BE2C (cell line): ENCODE data around the gene PYDC1.

Source experiments
- DNase-seq: peaks from one replicate; pipeline ENCODE4 v3.0.0-alpha.2; 2020
- H3K27me3 ChIP-seq: fragments of 250-450 bp; sonication (Bioruptor Pico); 2 replicates; pipeline ENCODE4 v1.5.1; 2020; ENCODE audit warnings: mild to moderate bottlenecking
- H3K36me3 ChIP-seq: fragments of 250-450 bp; sonication (Bioruptor Pico); 2 replicates; pipeline ENCODE4 v1.5.1; 2020; ENCODE audit warnings: mild to moderate bottlenecking
- H3K4me1 ChIP-seq: fragments of 250-450 bp; sonication (Bioruptor Pico); 2 replicates; pipeline ENCODE4 v1.5.1; 2020
- H3K4me3 ChIP-seq: 2 replicates; pipeline ENCODE4 v1.5.1; 2011; ENCODE audit warnings: low read depth, low read length
- H3K9me3 ChIP-seq: fragments of 250-450 bp; sonication (Bioruptor Pico); 2 replicates; pipeline ENCODE4 v1.5.1; 2020
- TF ChIP-seq, protein P1 (sequence below): IDR thresholded peaks from 2 replicates; pipeline ENCODE4 v1.5.1; 2012; ENCODE audit warnings: mild to moderate bottlenecking, low read depth, low read length

Gene PYDC1

DNA sequence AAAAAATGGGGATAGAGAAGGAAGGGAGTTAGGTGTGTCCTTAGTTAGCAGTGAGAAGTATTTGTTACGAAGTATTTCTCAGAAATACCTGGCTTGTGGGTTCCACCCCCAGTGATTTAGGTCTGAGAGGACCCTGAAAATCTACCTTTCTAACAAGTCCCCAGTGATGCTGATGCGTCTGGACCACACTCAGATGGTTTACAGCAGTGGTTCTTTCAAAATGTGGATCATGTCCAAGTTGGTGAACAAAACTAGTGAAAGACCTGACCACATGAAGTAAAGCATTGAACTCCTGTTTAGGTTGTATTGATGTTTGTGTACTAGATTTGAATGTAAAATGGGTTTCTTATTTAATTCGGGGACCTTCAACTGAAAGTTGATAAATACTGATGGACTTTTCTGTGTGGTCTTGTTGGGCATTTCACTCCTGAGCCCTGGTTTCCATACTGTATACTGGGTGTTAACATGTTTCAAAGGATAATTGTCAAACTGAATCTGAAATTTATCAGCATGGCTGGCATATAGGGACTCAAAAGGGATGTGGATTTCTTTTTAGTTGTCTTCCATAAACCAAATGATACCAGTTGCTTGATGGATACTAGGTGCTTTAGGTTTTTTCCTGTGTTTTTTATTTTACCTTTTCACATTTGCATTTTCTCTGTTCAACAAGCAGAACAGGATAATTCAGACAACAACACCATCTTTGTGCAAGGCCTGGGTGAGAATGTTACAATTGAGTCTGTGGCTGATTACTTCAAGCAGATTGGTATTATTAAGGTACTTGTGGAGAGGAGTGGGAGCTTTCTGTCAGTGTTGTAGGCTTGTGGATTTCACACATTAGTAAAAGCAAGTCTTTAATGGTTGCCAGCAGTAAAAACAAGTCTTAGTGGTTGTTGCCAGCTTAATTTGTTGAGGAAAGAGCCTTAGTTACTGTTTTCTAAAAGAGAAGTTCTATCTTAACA is 28.2 kb downstream of the PYDC1 start:
- TF ChIP-seq, protein P1, sequence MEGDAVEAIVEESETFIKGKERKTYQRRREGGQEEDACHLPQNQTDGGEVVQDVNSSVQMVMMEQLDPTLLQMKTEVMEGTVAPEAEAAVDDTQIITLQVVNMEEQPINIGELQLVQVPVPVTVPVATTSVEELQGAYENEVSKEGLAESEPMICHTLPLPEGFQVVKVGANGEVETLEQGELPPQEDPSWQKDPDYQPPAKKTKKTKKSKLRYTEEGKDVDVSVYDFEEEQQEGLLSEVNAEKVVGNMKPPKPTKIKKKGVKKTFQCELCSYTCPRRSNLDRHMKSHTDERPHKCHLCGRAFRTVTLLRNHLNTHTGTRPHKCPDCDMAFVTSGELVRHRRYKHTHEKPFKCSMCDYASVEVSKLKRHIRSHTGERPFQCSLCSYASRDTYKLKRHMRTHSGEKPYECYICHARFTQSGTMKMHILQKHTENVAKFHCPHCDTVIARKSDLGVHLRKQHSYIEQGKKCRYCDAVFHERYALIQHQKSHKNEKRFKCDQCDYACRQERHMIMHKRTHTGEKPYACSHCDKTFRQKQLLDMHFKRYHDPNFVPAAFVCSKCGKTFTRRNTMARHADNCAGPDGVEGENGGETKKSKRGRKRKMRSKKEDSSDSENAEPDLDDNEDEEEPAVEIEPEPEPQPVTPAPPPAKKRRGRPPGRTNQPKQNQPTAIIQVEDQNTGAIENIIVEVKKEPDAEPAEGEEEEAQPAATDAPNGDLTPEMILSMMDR = no peak
- H3K4me3 ChIP-seq = no peak overlapping the region
- H3K4me1 ChIP-seq = no peaks in the 10 kb centered on the region
- H3K36me3 ChIP-seq = peaks cover 99% of the 10 kb centered on the region
- DNase-seq = no peak
- H3K27me3 ChIP-seq = no peaks in the 10 kb centered on the region
- no peaks in the 10 kb centered on the region for H3K9me3 ChIP-seq

DNA sequence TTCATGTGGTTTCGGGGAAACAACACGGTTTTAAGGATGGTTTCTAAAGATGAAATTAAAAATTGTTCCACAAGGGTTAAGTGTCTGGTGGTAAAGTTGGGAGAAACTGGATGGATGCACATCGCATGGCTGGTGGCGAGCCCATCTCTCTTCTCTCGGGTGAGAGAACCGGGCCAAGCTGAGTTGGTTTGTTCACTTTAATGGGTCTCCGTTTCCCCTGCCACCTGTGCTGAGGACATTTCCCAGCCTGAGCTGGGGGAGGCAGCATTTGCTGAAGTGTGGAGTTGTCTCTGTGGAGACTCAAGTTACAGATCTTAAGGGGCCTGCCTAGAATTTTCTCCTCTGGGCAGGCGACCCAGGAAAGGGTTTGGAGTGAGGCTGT is 29.1 kb downstream of the PYDC1 start:
- Histone ChIP-seq H3K9me3 (no peaks in the 10 kb centered on the region), H3K4me1 (no peaks in the 10 kb centered on the region; the same call in 1 of the 2 replicates), H3K36me3 (peaks cover 99% of the 10 kb centered on the region), H3K4me3 (no peak overlapping the region), H3K27me3 (no peaks in the 10 kb centered on the region)
- no peak for DNase-seq
- TF ChIP-seq, protein P1 = no peak

DNA sequence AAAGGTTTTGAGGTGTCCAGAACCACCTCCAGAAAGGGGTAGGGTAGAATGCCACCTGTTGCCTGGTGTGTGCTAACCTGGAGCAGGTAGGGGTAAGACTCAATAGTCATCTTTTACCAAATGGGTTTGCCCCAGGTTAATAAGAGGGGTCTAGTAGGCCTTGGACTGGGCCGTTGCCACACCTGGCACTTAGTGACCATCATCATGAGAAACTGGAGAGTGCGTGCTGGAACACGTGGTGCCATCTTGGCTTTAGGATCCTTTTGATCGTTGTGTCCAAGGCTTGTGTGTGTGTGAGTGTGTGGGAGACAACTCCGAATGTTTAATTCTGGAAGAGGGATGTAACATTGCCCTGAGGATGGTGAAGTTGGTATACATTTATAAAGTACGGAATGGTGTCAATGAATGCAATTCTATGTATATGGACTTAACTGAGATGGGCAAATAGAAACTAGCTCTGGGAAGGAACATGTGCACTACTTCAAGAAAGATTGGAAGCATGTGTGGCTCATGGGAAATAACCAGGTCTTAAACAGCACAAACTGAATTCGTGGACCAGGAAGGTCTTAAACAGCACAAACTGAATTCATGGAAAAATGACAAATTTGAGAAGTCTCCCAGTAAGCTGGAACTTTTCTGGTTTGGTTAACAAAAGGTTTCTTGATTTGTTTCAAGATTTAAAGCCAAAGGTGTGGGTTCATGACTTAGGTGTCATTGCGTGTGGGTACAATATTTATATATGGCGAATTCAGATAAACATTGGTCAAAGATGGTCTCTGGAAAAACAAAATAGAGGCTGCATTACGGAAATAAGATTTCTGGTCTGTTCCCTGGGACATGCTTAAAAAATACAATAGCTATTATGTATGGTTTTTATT is 29.8 kb downstream of the PYDC1 start:
- Histone ChIP-seq H3K4me3 (no peak overlapping the region), H3K27me3 (no peaks in the 10 kb centered on the region), H3K4me1 (no peaks in the 10 kb centered on the region; the same call in none of the 2 replicates), H3K36me3 (peaks cover 99% of the 10 kb centered on the region), H3K9me3 (no peaks in the 10 kb centered on the region)
- TF ChIP-seq, protein P1 = no peak
- DNase-seq = no peak

DNA sequence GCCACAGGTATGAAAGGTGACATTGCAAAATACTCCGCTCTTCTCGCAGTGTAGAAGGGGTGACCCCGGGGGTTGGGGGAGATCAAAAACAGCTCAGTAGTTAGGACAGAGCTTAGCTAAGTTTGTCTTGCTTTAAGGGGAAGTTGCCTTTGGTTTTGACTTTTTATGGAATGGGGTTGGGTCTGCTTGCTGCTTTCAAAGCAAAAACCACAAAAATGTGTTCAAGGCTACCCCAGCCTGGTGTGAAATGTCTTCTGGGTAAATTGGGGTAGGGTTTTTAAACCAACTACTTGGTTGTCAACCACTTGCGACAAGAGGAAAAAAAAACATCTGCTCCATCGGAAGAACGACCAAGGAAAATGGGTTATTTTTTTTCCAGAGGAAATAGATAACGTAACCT is 30.8 kb downstream of the PYDC1 start:
- Histone ChIP-seq H3K9me3 (no peaks in the 10 kb centered on the region), H3K4me3 (no peak overlapping the region), H3K27me3 (no peaks in the 10 kb centered on the region), H3K4me1 (no peaks in the 10 kb centered on the region; the same call in none of the 2 replicates), H3K36me3 (peaks cover 99% of the 10 kb centered on the region)
- TF ChIP-seq, protein P1 = no peak
- DNase-seq = no peak

DNA sequence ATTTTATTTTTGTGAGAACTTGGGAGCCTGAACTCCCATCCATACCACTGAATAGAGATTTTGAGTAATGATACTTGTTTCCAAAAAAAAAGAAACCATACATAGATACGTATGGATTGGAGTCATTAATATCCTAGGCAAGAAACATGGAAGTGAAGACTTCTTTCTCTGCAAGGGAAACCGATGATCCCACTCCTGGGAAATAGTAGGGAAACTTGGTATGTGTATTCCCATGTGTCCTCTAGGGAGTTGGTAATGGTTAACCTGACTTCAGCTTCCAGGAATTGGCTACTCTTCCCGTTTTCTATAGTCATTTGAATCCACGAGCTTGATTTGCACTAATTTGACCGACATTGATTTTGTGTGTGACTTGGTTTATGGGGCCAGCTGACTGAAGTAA is 31.6 kb downstream of the PYDC1 start:
- TF ChIP-seq, protein P1 = no peak
- H3K36me3 ChIP-seq = peaks cover 94% of the 10 kb centered on the region
- H3K27me3 ChIP-seq = no peaks in the 10 kb centered on the region
- H3K9me3 ChIP-seq = no peaks in the 10 kb centered on the region
- no peaks in the 10 kb centered on the region; the same call in none of the 2 replicates for H3K4me1 ChIP-seq
- no peak for DNase-seq
- H3K4me3 ChIP-seq = no peak overlapping the region
